Inferior parietal cortex (tissue), 1 donor: Measurements from ENCODE around the gene GYG2.
A peak's percentile ranks its signal among the peaks of the same experiment; 100 is the strongest.
"Not testable (repeated sequence)": the region's sequence is repeated elsewhere in the genome, so short reads cannot be mapped to it uniquely, and the experiment has no call there.

ENCODE experiments used
- DNase-seq: peaks from one replicate; pipeline ENCODE4 v3.0.0-alpha.2; 2016; ENCODE audit errors: extremely low spot score

The GYG2 gene

GRCh38 chrX:2901367-2902036, 72.8 kb downstream of the GYG2 start:
- no peak for DNase-seq

GRCh38 chrX:2902841-2903240, 74.1 kb downstream of the GYG2 start:
- DNase-seq, result no peak

- DNase-seq, result no peak
Observed at GRCh38 chrX:2903366-2903765, 74.6 kb downstream of the GYG2 start.

GRCh38 chrX:2907295-2907694, 78.6 kb downstream of the GYG2 start:
- no peak for DNase-seq

GRCh38 chrX:2908125-2908685, 79.5 kb downstream of the GYG2 start:
- no peak for DNase-seq

- no peak for DNase-seq
Observed at GRCh38 chrX:2910109-2910508, 81.4 kb downstream of the GYG2 start.

- no peak for DNase-seq
Observed at GRCh38 chrX:2913118-2913517, 84.4 kb downstream of the GYG2 start.

- DNase-seq, result no peak
Observed at GRCh38 chrX:2917767-2918166, 89.0 kb downstream of the GYG2 start.

GRCh38 chrX:2921193-2921592, 92.5 kb downstream of the GYG2 start:
- no peak for DNase-seq

- DNase-seq, result no peak
Observed at GRCh38 chrX:2921750-2922149, 93.0 kb downstream of the GYG2 start.

- DNase-seq, result no peak
Observed at GRCh38 chrX:2924151-2924550, 95.4 kb downstream of the GYG2 start.

- not testable (repeated sequence) for DNase-seq
Observed at GRCh38 chrX:2926255-2926654, 97.5 kb downstream of the GYG2 start.

GRCh38 chrX:2926664-2927275, 98.0 kb downstream of the GYG2 start:
- no peak for DNase-seq

- no peak for DNase-seq
Observed at GRCh38 chrX:2928191-2928582, 99.5 kb downstream of the GYG2 start.

GRCh38 chrX:2928583-2929434, 100.1 kb downstream of the GYG2 start, which contains the start of gene ARSD:
Gene ARSD, minus strand, starts transcription at chrX:2929339. Its CDS starts 64 bp downstream, at chrX:2929275.
- DNase-seq, result peak; percentile 4

GRCh38 chrX:2931155-2931554, 102.4 kb downstream of the GYG2 start:
- DNase-seq, result no peak

- DNase-seq, result no peak
Observed at GRCh38 chrX:2931612-2932011, 102.9 kb downstream of the GYG2 start.
